Trophoblast cell (in vitro differentiated cells and primary cell): ENCODE measurements around the gene PRDM9.

Experiments
- DNase-seq, 2 donors: peaks; one replicate each; pipeline ENCODE4 v3.0.0-alpha.2; 2016
- H2AFZ ChIP-seq: 2 replicates; pipeline ENCODE4 v1.6.1; 2013; ENCODE audit warnings: low read length, moderate library complexity, mild to moderate bottlenecking; ENCODE audit not compliant: insufficient read depth, poor library complexity
- H2AK5ac ChIP-seq: 2 replicates; pipeline ENCODE4 v1.6.1; 2013; ENCODE audit warnings: mild to moderate bottlenecking, low read length
- H2BK120ac ChIP-seq: 2 replicates; pipeline ENCODE4 v1.6.1; 2013; ENCODE audit warnings: low read length, mild to moderate bottlenecking, moderate library complexity; ENCODE audit not compliant: insufficient read depth, poor library complexity
- H2BK12ac ChIP-seq: 2 replicates; pipeline ENCODE4 v1.6.1; 2013; ENCODE audit warnings: mild to moderate bottlenecking, low read length, moderate library complexity
- H2BK5ac ChIP-seq: 2 replicates; pipeline ENCODE4 v1.6.1; 2013; ENCODE audit warnings: low read length, low read depth, moderate library complexity, mild to moderate bottlenecking; ENCODE audit not compliant: poor library complexity
- H3K14ac ChIP-seq: 2 replicates; pipeline ENCODE4 v1.6.1; 2013; ENCODE audit warnings: mild to moderate bottlenecking, low read length
- H3K18ac ChIP-seq: 2 replicates; pipeline ENCODE4 v1.6.1; 2013; ENCODE audit warnings: mild to moderate bottlenecking, low read length
- H3K23ac ChIP-seq: 2 replicates; pipeline ENCODE4 v1.6.1; 2013; ENCODE audit warnings: low read length
- H3K27ac ChIP-seq: 2 replicates; pipeline ENCODE4 v1.5.1; 2013; ENCODE audit warnings: low read depth, mild to moderate bottlenecking, inconsistent platforms, low read length, moderate library complexity
- H3K27me3 ChIP-seq: 2 replicates; pipeline ENCODE4 v1.6.1; 2013; ENCODE audit warnings: inconsistent platforms, mild to moderate bottlenecking, low read length, moderate library complexity; ENCODE audit not compliant: insufficient read depth
- H3K36me3 ChIP-seq, 2 experiments: 1 replicate in 1 of 2; 2 replicates in 1 of 2; pipeline ENCODE4 v1.6.1; 2013; ENCODE audit warnings: low read length in 2 of 2, mild to moderate bottlenecking in 2 of 2, moderate library complexity in 1 of 2; ENCODE audit not compliant: insufficient read depth in 2 of 2, control insufficient read depth in 1 of 2
- H3K4ac ChIP-seq: 2 replicates; pipeline ENCODE4 v1.6.1; 2013; ENCODE audit warnings: low read depth, mild to moderate bottlenecking, low read length, moderate library complexity
- H3K4me1 ChIP-seq, 2 experiments: 1 replicate in 1 of 2; 2 replicates in 1 of 2; pipeline ENCODE4 v1.6.1; 2013; ENCODE audit warnings: low read length in 2 of 2, mild to moderate bottlenecking in 2 of 2, moderate library complexity in 1 of 2; ENCODE audit not compliant: insufficient read depth in 2 of 2, control insufficient read depth in 1 of 2
- H3K4me2 ChIP-seq: 2 replicates; pipeline ENCODE4 v1.6.1; 2013; ENCODE audit warnings: inconsistent platforms, mild to moderate bottlenecking, low read length, moderate library complexity
- H3K4me3 ChIP-seq: 2 replicates; pipeline ENCODE4 v1.5.1; 2013; ENCODE audit warnings: mild to moderate bottlenecking, low read depth, low read length, inconsistent platforms
- H3K79me1 ChIP-seq: one replicate; pipeline ENCODE4 v1.6.1; 2013; ENCODE audit warnings: low read length
- H3K79me2 ChIP-seq: 2 replicates; pipeline ENCODE4 v1.6.1; 2013; ENCODE audit warnings: low read length, mild to moderate bottlenecking; ENCODE audit not compliant: control insufficient read depth, insufficient read depth, poor library complexity
- H3K9ac ChIP-seq: 2 replicates; pipeline ENCODE4 v1.6.1; 2013; ENCODE audit warnings: mild to moderate bottlenecking, low read length
- H3K9me3 ChIP-seq: 2 replicates; pipeline ENCODE4 v1.6.1; 2013; ENCODE audit warnings: low read depth, mild to moderate bottlenecking, control low read depth, inconsistent platforms, low read length; ENCODE audit not compliant: insufficient read depth
- H4K12ac ChIP-seq: 2 replicates; pipeline ENCODE4 v1.6.1; 2013; ENCODE audit warnings: low read depth, mild to moderate bottlenecking, low read length, moderate library complexity
- H4K8ac ChIP-seq: 2 replicates; pipeline ENCODE4 v1.6.1; 2013; ENCODE audit warnings: low read depth, mild to moderate bottlenecking, low read length, moderate library complexity
- H4K91ac ChIP-seq: one replicate; pipeline ENCODE4 v1.6.1; 2013; ENCODE audit warnings: low read depth, mild to moderate bottlenecking, low read length, moderate library complexity
- WGBS: extraction: QIAGEN DNeasy Blood & Tissue Kit; methylation state at CpG from one replicate; pipeline ENCODE4 v1.1.7; 2013; ENCODE audit warnings: missing lambda C conversion rate; ENCODE audit not compliant: insufficient read length, insufficient coverage; ENCODE audit errors: extremely low coverage; 5-methylcytosine and 5-hydroxymethylcytosine counted together

PRDM9 gene

DNA sequence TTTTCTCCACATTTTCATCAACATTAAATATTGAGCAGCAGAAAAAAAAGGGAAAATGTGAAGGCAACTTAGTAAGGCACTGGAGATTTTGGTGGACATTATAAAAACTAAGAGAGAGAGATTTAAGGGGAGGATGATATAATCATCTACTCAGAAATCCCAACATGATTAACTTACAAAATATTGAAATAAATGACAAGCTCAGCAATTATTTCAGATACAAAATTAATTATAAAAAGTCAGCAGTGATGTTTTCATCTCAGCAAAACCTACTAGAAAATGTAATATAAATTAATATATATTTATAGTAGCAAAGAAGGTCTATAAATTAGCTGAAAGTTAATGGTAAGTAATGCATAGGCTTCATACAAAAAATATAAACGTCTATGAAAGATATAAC is 30.8 kb upstream of the PRDM9 start:
- no peak overlapping the region for H4K8ac ChIP-seq
- no peak overlapping the region for H2BK120ac ChIP-seq
- no peak for DNase-seq
- no peaks in the 10 kb centered on the region for H3K9me3 ChIP-seq
- no peak overlapping the region for H3K4me3 ChIP-seq
- no peak overlapping the region for H2AK5ac ChIP-seq
- H2BK12ac ChIP-seq = no peak overlapping the region
- no peak overlapping the region for H2BK5ac ChIP-seq
- H3K4ac ChIP-seq = no peak overlapping the region
- no peaks in the 10 kb centered on the region for H3K36me3 ChIP-seq
- H3K79me1 ChIP-seq = no peaks in the 10 kb centered on the region
- no CpG with 5 or more reads among the region's 1 CpG for WGBS
- H3K14ac ChIP-seq = no peak overlapping the region
- no peak overlapping the region for H4K91ac ChIP-seq
- no peak overlapping the region for H3K27ac ChIP-seq
- H3K4me2 ChIP-seq = no peak overlapping the region
- no peak overlapping the region for H3K9ac ChIP-seq
- H2AFZ ChIP-seq = no peak overlapping the region
- no peaks in the 10 kb centered on the region for H3K27me3 ChIP-seq
- H4K12ac ChIP-seq = no peak overlapping the region
- H3K18ac ChIP-seq = no peak overlapping the region
- H3K4me1 ChIP-seq = no peaks in the 10 kb centered on the region
- no peaks in the 10 kb centered on the region for H3K79me2 ChIP-seq
- H3K23ac ChIP-seq = no peak overlapping the region

DNA sequence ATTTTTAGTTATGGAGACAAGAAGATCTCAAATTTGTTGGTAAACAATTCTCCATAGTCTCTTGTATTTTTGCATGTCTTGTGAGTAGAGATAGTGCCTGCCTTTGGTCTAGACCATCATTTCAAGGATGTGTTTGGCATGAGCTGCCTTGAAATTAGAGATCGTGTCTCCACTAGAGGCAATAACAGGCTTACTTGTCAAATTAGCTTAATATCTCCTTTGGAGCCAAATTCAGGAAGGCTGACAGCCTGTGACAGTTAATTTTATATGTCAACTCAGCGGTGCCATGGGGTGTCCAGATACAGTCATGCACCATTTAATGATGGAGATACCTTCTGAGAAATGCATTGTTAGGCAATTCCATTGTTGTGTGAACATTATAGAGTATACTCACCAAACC is 24.8 kb upstream of the PRDM9 start:
- no peaks in the 10 kb centered on the region for H3K27me3 ChIP-seq
- no peak overlapping the region for H3K27ac ChIP-seq
- H4K8ac ChIP-seq = no peak overlapping the region
- no peak overlapping the region for H3K4me2 ChIP-seq
- no peak overlapping the region for H2BK5ac ChIP-seq
- H4K12ac ChIP-seq = no peak overlapping the region
- no peaks in the 10 kb centered on the region for H3K9me3 ChIP-seq
- DNase-seq = no peak
- H3K18ac ChIP-seq = no peak overlapping the region
- no peak overlapping the region for H3K9ac ChIP-seq
- no peak overlapping the region for H2BK120ac ChIP-seq
- H3K4ac ChIP-seq = no peak overlapping the region
- no CpG with 5 or more reads among the region's 2 CpGs for WGBS
- H3K79me1 ChIP-seq = no peaks in the 10 kb centered on the region
- H2AFZ ChIP-seq = no peak overlapping the region
- H3K36me3 ChIP-seq = no peaks in the 10 kb centered on the region
- H3K4me1 ChIP-seq = no peaks in the 10 kb centered on the region
- no peak overlapping the region for H2BK12ac ChIP-seq
- H3K23ac ChIP-seq = no peak overlapping the region
- no peak overlapping the region for H3K4me3 ChIP-seq
- H3K14ac ChIP-seq = no peak overlapping the region
- no peak overlapping the region for H2AK5ac ChIP-seq
- H3K79me2 ChIP-seq = no peaks in the 10 kb centered on the region
- no peak overlapping the region for H4K91ac ChIP-seq

DNA sequence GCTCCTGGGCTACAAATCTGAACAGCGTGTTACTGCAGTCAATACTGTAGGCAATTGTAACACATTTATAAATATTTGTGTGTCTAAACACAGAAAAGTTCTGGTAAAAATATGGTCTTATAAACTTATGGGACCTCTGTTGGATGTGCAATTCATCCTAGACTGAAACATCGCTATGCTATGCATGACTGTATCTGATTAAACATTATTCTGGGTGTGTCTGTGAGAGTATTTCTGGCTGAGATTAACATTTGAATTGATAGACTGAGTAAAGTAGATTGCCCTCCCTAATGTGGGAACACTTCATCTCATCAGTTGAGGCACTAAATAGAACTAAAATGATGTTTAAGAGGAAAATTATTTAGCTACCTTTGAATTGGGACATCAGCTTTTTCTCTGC is 24.3 kb upstream of the PRDM9 start:
- no peak overlapping the region for H2BK120ac ChIP-seq
- H3K4ac ChIP-seq = no peak overlapping the region
- no peak overlapping the region for H3K27ac ChIP-seq
- H3K79me2 ChIP-seq = no peaks in the 10 kb centered on the region
- H3K36me3 ChIP-seq = no peaks in the 10 kb centered on the region
- no peaks in the 10 kb centered on the region for H3K9me3 ChIP-seq
- H4K91ac ChIP-seq = no peak overlapping the region
- no peak overlapping the region for H3K4me2 ChIP-seq
- no peak overlapping the region for H3K14ac ChIP-seq
- H3K4me1 ChIP-seq = no peaks in the 10 kb centered on the region
- no peak overlapping the region for H2BK5ac ChIP-seq
- no peak overlapping the region for H4K8ac ChIP-seq
- H3K18ac ChIP-seq = no peak overlapping the region
- H2AFZ ChIP-seq = no peak overlapping the region
- H4K12ac ChIP-seq = no peak overlapping the region
- no peaks in the 10 kb centered on the region for H3K27me3 ChIP-seq
- H3K9ac ChIP-seq = no peak overlapping the region
- DNase-seq = no peak
- H2BK12ac ChIP-seq = no peak overlapping the region
- WGBS = no CpG with 5 or more reads among the region's 2 CpGs
- H3K4me3 ChIP-seq = no peak overlapping the region
- no peak overlapping the region for H3K23ac ChIP-seq
- no peaks in the 10 kb centered on the region for H3K79me1 ChIP-seq
- H2AK5ac ChIP-seq = no peak overlapping the region

DNA sequence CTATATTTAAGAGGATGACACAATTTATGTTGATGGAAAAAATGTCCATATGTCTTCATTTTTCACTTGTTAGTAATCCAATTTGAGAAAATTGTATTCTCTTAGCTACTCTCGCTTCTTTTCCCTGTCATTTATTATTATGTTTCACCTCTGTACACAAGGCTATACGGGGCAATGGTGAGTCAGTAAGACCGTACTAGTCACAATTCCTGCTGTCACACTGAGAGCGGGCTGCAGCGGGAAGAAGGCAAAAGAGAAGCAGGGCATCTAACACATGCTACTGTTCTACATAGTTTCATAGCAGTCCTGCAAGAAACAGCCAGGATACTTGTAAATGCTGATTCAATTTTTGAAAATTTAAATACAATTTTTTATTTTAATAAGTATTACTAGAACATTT is 23.3 kb upstream of the PRDM9 start:
- Histone ChIP-seq H3K4me3 (no peak overlapping the region), H4K8ac (no peak overlapping the region), H3K23ac (no peak overlapping the region), H3K9ac (no peak overlapping the region), H4K91ac (no peak overlapping the region), H3K14ac (no peak overlapping the region), H3K27me3 (no peaks in the 10 kb centered on the region), H3K27ac (no peak overlapping the region), H4K12ac (no peak overlapping the region), H3K79me2 (no peaks in the 10 kb centered on the region), H3K36me3 (no peaks in the 10 kb centered on the region), H2BK5ac (no peak overlapping the region), H3K4ac (no peak overlapping the region), H3K18ac (no peak overlapping the region), H2BK12ac (no peak overlapping the region), H3K4me1 (no peaks in the 10 kb centered on the region), H2AFZ (no peak overlapping the region), H3K9me3 (no peaks in the 10 kb centered on the region), H2AK5ac (no peak overlapping the region), H3K79me1 (no peaks in the 10 kb centered on the region), H2BK120ac (no peak overlapping the region), H3K4me2 (no peak overlapping the region)
- no CpG with 5 or more reads among the region's 5 CpGs for WGBS
- no peak for DNase-seq
